ENCODE measurements around the gene FAM229A. TPM values are rescaled to one million over a fixed set of nuclear protein-coding genes. Genes with fewer than 3 reads are reported as not detected.

Gene FAM229A
- total RNA-seq, 1 experiment from 2014 or later = 3.1 TPM

GRCh38 chr1:32372149-32372756 is 10.0 kb upstream of the FAM229A start:
- Histone ChIP-seq H3K9me3 (ENCODE audit: low read length) (no peaks in the 10 kb centered on the region), H3K9ac (ENCODE audit: low read length) (no peak overlapping the region), H3K27me3 (ENCODE audit: low read length) (no peaks in the 10 kb centered on the region), H4K20me1 (ENCODE audit: insufficient read depth, low read depth, low read length) (no peaks in the 10 kb centered on the region), H3K4me3 (ENCODE audit: low read length) (no peak overlapping the region), H3K4me1 (ENCODE audit: low read length) (no peaks in the 10 kb centered on the region), H3K27ac (ENCODE audit: low read length) (no peak overlapping the region), H3K36me3 (ENCODE audit: insufficient read depth, low read length) (peaks cover 7% of the 10 kb centered on the region; the same call in 1 of the 2 replicates), H3K4me2 (ENCODE audit: low read depth, low read length, poor library complexity, severe bottlenecking) (no peak overlapping the region), H3K9me2 (replicated peaks; ENCODE audit: insufficient read depth, low read length) (no peaks in the 10 kb centered on the region), H2AFZ (ENCODE audit: low read length) (no peak overlapping the region), H3K79me2 (ENCODE audit: low read length) (no peaks in the 10 kb centered on the region)
- no peak for DNase-seq

GRCh38 chr1:32367912-32368635 is 5.8 kb upstream of the FAM229A start:
- no peaks in the 10 kb centered on the region for H3K4me1 ChIP-seq (ENCODE audit: low read length)
- no peak overlapping the region for H2AFZ ChIP-seq (ENCODE audit: low read length)
- H3K36me3 ChIP-seq (ENCODE audit: insufficient read depth, low read length) = peaks cover 4% of the 10 kb centered on the region; the same call in 1 of the 2 replicates
- H3K27ac ChIP-seq (ENCODE audit: low read length) = no peak overlapping the region
- no peaks in the 10 kb centered on the region for H3K9me2 ChIP-seq (replicated peaks; ENCODE audit: insufficient read depth, low read length)
- no peak overlapping the region for H3K9ac ChIP-seq (ENCODE audit: low read length)
- H3K4me2 ChIP-seq (ENCODE audit: low read depth, low read length, poor library complexity, severe bottlenecking) = no peak overlapping the region
- DNase-seq = no peak
- H3K4me3 ChIP-seq (ENCODE audit: low read length) = no peak overlapping the region
- no peaks in the 10 kb centered on the region for H3K79me2 ChIP-seq (ENCODE audit: low read length)
- H3K27me3 ChIP-seq (ENCODE audit: low read length) = no peaks in the 10 kb centered on the region
- no peaks in the 10 kb centered on the region for H3K9me3 ChIP-seq (ENCODE audit: low read length)
- H4K20me1 ChIP-seq (ENCODE audit: insufficient read depth, low read depth, low read length) = no peaks in the 10 kb centered on the region

DNA sequence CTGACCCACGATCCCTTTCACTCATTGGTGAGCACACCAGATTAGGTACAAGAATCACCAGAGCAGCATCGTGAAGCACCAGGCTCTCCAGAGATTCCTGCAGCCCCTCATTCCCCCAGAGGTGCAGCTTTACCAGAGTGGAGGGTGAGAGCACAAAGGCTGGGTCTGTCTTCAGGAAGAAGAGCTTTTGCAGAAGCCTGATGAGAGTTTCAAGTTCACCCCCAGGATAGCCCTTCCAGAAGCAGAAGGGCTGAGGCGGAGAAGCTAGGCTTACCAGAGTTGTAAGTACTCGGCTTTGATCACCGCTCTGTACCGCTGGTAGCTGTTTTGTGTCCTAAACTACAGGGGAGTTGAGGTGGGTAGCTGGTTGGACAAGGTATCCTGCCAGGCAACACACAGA is 3.2 kb upstream of the FAM229A start:
- Histone ChIP-seq H3K36me3 (ENCODE audit: insufficient read depth, low read length) (peaks cover 4% of the 10 kb centered on the region; the same call in 1 of the 2 replicates), H2AFZ (ENCODE audit: low read length) (no peak overlapping the region), H3K4me1 (ENCODE audit: low read length) (peaks cover under 1% of the 10 kb centered on the region)

GRCh38 chr1:32364836-32365235 is 2.6 kb upstream of the FAM229A start:
- Histone ChIP-seq H3K4me1 (ENCODE audit: low read length) (peaks cover 7% of the 10 kb centered on the region), H3K4me3 (ENCODE audit: low read length) (no peak overlapping the region), H3K4me2 (ENCODE audit: low read depth, low read length, poor library complexity, severe bottlenecking) (no peak overlapping the region), H3K27ac (ENCODE audit: low read length) (no peak overlapping the region), H3K79me2 (ENCODE audit: low read length) (no peaks in the 10 kb centered on the region), H3K27me3 (ENCODE audit: low read length) (no peaks in the 10 kb centered on the region), H3K9me3 (ENCODE audit: low read length) (no peaks in the 10 kb centered on the region), H2AFZ (ENCODE audit: low read length) (no peak overlapping the region), H3K9ac (ENCODE audit: low read length) (no peak overlapping the region), H4K20me1 (ENCODE audit: insufficient read depth, low read depth, low read length) (no peaks in the 10 kb centered on the region), H3K9me2 (replicated peaks; ENCODE audit: insufficient read depth, low read length) (no peaks in the 10 kb centered on the region), H3K36me3 (ENCODE audit: insufficient read depth, low read length) (peaks cover 4% of the 10 kb centered on the region; the same call in 1 of the 2 replicates)
- no peak for DNase-seq

More for the DNA sequence above, 3.2 kb upstream of the FAM229A start:
- no peak overlapping the region for H3K27ac ChIP-seq (ENCODE audit: low read length)
- H4K20me1 ChIP-seq (ENCODE audit: insufficient read depth, low read depth, low read length) = no peaks in the 10 kb centered on the region
- no peaks in the 10 kb centered on the region for H3K27me3 ChIP-seq (ENCODE audit: low read length)
- no peaks in the 10 kb centered on the region for H3K9me3 ChIP-seq (ENCODE audit: low read length)
- no peak overlapping the region for H3K4me2 ChIP-seq (ENCODE audit: low read depth, low read length, poor library complexity, severe bottlenecking)
- no peak overlapping the region for H3K4me3 ChIP-seq (ENCODE audit: low read length)
- no peaks in the 10 kb centered on the region for H3K79me2 ChIP-seq (ENCODE audit: low read length)
- H3K9ac ChIP-seq (ENCODE audit: low read length) = no peak overlapping the region
- DNase-seq = no peak
- no peaks in the 10 kb centered on the region for H3K9me2 ChIP-seq (replicated peaks; ENCODE audit: insufficient read depth, low read length)

DNA sequence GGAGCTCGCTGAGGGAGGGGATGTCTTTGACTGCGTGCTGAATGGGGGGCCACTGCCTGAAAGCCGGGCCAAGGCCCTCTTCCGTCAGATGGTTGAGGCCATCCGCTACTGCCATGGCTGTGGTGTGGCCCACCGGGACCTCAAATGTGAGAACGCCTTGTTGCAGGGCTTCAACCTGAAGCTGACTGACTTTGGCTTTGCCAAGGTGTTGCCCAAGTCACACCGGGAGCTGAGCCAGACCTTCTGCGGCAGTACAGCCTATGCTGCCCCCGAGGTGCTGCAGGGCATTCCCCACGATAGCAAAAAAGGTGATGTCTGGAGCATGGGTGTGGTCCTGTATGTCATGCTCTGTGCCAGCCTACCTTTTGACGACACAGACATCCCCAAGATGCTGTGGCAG is 1.4 kb upstream of the FAM229A start:
- no peak for DNase-seq
- Histone ChIP-seq H3K9me3 (ENCODE audit: low read length) (no peaks in the 10 kb centered on the region), H3K4me1 (ENCODE audit: low read length) (peaks cover 10% of the 10 kb centered on the region), H3K27me3 (ENCODE audit: low read length) (no peaks in the 10 kb centered on the region), H3K4me2 (ENCODE audit: low read depth, low read length, poor library complexity, severe bottlenecking) (no peak overlapping the region), H3K9me2 (replicated peaks; ENCODE audit: insufficient read depth, low read length) (no peaks in the 10 kb centered on the region), H3K79me2 (ENCODE audit: low read length) (no peaks in the 10 kb centered on the region), H3K4me3 (ENCODE audit: low read length) (no peak overlapping the region), H2AFZ (ENCODE audit: low read length) (no peak overlapping the region), H4K20me1 (ENCODE audit: insufficient read depth, low read depth, low read length) (no peaks in the 10 kb centered on the region), H3K27ac (ENCODE audit: low read length) (no peak overlapping the region), H3K36me3 (ENCODE audit: insufficient read depth, low read length) (peaks cover 4% of the 10 kb centered on the region; the same call in 1 of the 2 replicates), H3K9ac (ENCODE audit: low read length) (no peak overlapping the region)

DNA sequence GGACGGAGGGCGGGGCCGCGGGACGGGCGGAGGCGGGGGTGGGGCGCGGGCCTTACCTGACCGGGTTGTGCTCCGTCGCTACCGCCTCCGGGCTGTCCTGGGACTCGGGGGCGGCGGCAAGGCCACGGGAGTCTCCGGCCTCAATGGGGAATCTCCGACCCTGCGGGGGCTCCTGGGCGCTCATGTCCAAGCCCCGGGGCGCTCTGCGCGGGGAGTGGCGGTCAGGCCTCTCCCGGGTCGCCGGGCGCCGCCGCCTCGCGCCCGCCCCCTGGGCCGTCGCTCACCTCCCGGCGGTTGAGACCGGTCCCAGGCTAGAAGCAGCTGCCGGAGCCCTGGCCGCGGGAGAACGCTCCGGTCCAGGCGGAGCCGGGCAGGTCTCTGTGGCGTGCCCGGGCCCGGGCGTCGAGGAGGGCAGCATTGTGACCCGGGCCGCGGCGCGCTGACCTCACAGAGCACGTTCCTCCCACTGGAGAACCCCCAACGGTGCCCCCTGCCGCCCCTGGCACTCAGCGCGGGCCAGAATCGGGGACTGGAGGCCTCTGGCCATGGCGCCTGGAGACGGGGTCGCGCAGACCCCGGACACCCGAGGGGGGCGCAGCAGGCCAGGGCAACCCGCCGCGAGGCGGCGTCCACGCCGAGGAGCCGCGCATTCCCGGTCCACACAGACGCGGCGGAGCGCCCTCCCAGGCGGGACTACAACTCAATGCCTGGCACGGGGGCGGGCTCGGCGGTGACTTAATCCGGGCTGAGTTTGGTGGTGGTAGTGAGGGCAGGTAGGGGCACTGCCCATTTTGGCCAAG is 411 bp downstream of the FAM229A start:
- H3K79me2 ChIP-seq (ENCODE audit: low read length) = no peaks in the 10 kb centered on the region
- H2AFZ ChIP-seq (ENCODE audit: low read length) = no peak overlapping the region
- no peak overlapping the region for H3K4me3 ChIP-seq (ENCODE audit: low read length)
- no peaks in the 10 kb centered on the region for H3K9me3 ChIP-seq (ENCODE audit: low read length)
- peaks cover 4% of the 10 kb centered on the region; the same call in 1 of the 2 replicates for H3K36me3 ChIP-seq (ENCODE audit: insufficient read depth, low read length)
- H3K4me1 ChIP-seq (ENCODE audit: low read length) = peaks cover 10% of the 10 kb centered on the region
- H3K9me2 ChIP-seq (replicated peaks; ENCODE audit: insufficient read depth, low read length) = no peaks in the 10 kb centered on the region
- no peaks in the 10 kb centered on the region for H4K20me1 ChIP-seq (ENCODE audit: insufficient read depth, low read depth, low read length)
- no peak overlapping the region for H3K9ac ChIP-seq (ENCODE audit: low read length)
- no peak overlapping the region for H3K27ac ChIP-seq (ENCODE audit: low read length)
- DNase-seq = no peak
- H3K4me2 ChIP-seq (ENCODE audit: low read depth, low read length, poor library complexity, severe bottlenecking) = no peak overlapping the region
- H3K27me3 ChIP-seq (ENCODE audit: low read length) = no peaks in the 10 kb centered on the region

DNA sequence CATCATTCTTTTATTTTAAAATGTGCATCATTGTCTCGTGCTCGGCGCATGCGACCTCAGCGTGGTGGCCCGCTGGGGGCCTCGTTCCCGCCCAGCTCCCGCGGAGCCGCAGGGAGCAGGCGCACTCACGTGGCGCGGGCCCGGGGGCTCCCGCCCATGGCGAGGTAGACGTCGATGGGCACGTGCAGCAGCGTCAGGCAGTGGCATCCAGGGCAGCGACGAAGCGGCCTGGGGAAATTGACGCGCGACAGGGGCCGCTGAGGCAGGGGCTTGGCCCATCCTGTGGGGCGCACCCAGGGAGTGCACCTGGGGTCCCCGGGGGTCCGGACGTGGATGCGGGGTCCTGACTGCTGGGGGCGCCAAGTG is 994 bp downstream of the FAM229A start:
- H3K79me2 ChIP-seq (ENCODE audit: low read length) = no peaks in the 10 kb centered on the region

GRCh38 chr1:32358435-32358834 is 3.9 kb downstream of the FAM229A start:
- H3K4me2 ChIP-seq (ENCODE audit: low read depth, low read length, poor library complexity, severe bottlenecking) = no peak overlapping the region

More for the DNA sequence above, 994 bp downstream of the FAM229A start:
- DNase-seq = no peak
- Histone ChIP-seq H3K9me2 (replicated peaks; ENCODE audit: insufficient read depth, low read length) (no peaks in the 10 kb centered on the region), H3K4me3 (ENCODE audit: low read length) (no peak overlapping the region), H3K9me3 (ENCODE audit: low read length) (no peaks in the 10 kb centered on the region), H3K4me2 (ENCODE audit: low read depth, low read length, poor library complexity, severe bottlenecking) (no peak overlapping the region), H3K9ac (ENCODE audit: low read length) (no peak overlapping the region), H2AFZ (ENCODE audit: low read length) (no peak overlapping the region), H3K36me3 (ENCODE audit: insufficient read depth, low read length) (peaks cover 4% of the 10 kb centered on the region; the same call in 1 of the 2 replicates), H3K27me3 (ENCODE audit: low read length) (no peaks in the 10 kb centered on the region), H3K27ac (ENCODE audit: low read length) (no peak overlapping the region), H3K4me1 (ENCODE audit: low read length) (peaks cover 10% of the 10 kb centered on the region), H4K20me1 (ENCODE audit: insufficient read depth, low read depth, low read length) (no peaks in the 10 kb centered on the region)

More at GRCh38 chr1:32358435-32358834, 3.9 kb downstream of the FAM229A start:
- peaks cover 10% of the 10 kb centered on the region for H3K4me1 ChIP-seq (ENCODE audit: low read length)
- DNase-seq = no peak
- no peaks in the 10 kb centered on the region for H3K9me2 ChIP-seq (replicated peaks; ENCODE audit: insufficient read depth, low read length)
- H3K79me2 ChIP-seq (ENCODE audit: low read length) = no peaks in the 10 kb centered on the region
- H3K27ac ChIP-seq (ENCODE audit: low read length) = no peak overlapping the region
- H2AFZ ChIP-seq (ENCODE audit: low read length) = no peak overlapping the region
- no peaks in the 10 kb centered on the region for H3K9me3 ChIP-seq (ENCODE audit: low read length)
- H3K9ac ChIP-seq (ENCODE audit: low read length) = no peak overlapping the region
- H3K36me3 ChIP-seq (ENCODE audit: insufficient read depth, low read length) = no peaks in the 10 kb centered on the region
- no peak overlapping the region for H3K4me3 ChIP-seq (ENCODE audit: low read length)
- H3K27me3 ChIP-seq (ENCODE audit: low read length) = no peaks in the 10 kb centered on the region
- no peaks in the 10 kb centered on the region for H4K20me1 ChIP-seq (ENCODE audit: insufficient read depth, low read depth, low read length)
